ENCODE measurements around the gene BBOF1.
"Not testable (repeated sequence)": the region's sequence is repeated elsewhere in the genome, so short reads cannot be mapped to it uniquely, and the experiment has no call there.

The BBOF1 gene

GRCh38 chr14:73994926-73995325, 24.2 kb upstream of the BBOF1 start:
- H3K4me2 ChIP-seq (ENCODE audit: insufficient read depth, low read length, poor library complexity, severe bottlenecking); H2BK12ac ChIP-seq (ENCODE audit: low read length); H3K4me3 ChIP-seq (ENCODE audit: low read length in 2 of 2): not testable (repeated sequence)

GRCh38 chr14:73995977-73996378, 23.2 kb upstream of the BBOF1 start:
- Histone ChIP-seq H2AFZ (ENCODE audit: low read length) (no peak overlapping the region), H3K23ac (ENCODE audit: low read depth, low read length, poor library complexity) (no peak overlapping the region), H3K9ac (ENCODE audit: low read depth, low read length, poor library complexity) (no peak overlapping the region), H3K4me3 (ENCODE audit: low read length in 2 of 2) (no peak overlapping the region), H4K91ac (ENCODE audit: low read depth, low read length, poor library complexity) (no peak overlapping the region), H3K4ac (ENCODE audit: low read length) (no peak overlapping the region), H3K4me2 (ENCODE audit: insufficient read depth, low read length, poor library complexity, severe bottlenecking) (no peak overlapping the region), H3K4me1 (ENCODE audit: control insufficient read depth in 2 of 2, insufficient read depth in 1 of 2, low read depth in 1 of 2, low read length in 2 of 2) (no peaks in the 10 kb centered on the region), H3K9me3 (replicated peaks in 1 of 2; ENCODE audit: control insufficient read depth in 2 of 2, insufficient read depth in 1 of 2, low read depth in 1 of 2, low read length in 2 of 2) (no peaks in the 10 kb centered on the region), H2AK5ac (ENCODE audit: low read depth, low read length) (no peak overlapping the region), H2BK5ac (ENCODE audit: low read length) (no peak overlapping the region), H3K14ac (ENCODE audit: low read length) (no peak overlapping the region), H2BK12ac (ENCODE audit: low read length) (no peak overlapping the region), H2BK15ac (ENCODE audit: low read length) (no peak overlapping the region), H3K27ac (replicated peaks; ENCODE audit: low read length) (no peak overlapping the region), H4K8ac (ENCODE audit: low read depth, low read length) (no peak overlapping the region), H2BK120ac (ENCODE audit: low read depth, low read length) (no peak overlapping the region), H3K79me1 (ENCODE audit: low read depth, low read length) (no peaks in the 10 kb centered on the region), H3K36me3 (replicated peaks in 1 of 2; ENCODE audit: control insufficient read depth in 2 of 2, insufficient read depth in 2 of 2, low read length in 2 of 2) (peaks cover 0 to 5% of the 10 kb centered on the region in 2 donors), H3K18ac (ENCODE audit: low read length) (no peak overlapping the region), H3K27me3 (ENCODE audit: control insufficient read depth in 3 of 3, insufficient read depth in 3 of 3, low read depth in 1 of 3, low read length in 3 of 3) (no peaks in the 10 kb centered on the region)
- WGBS, 2 donors (ENCODE audit: extremely low coverage in 2 of 2, insufficient read length in 2 of 2, insufficient replicate concordance in 1 of 2) = no CpG with 5 or more reads among the region's 8 CpGs
- no peak for DNase-seq (ENCODE audit: low spot score)

More at GRCh38 chr14:73994926-73995325, 24.2 kb upstream of the BBOF1 start:
- H3K9ac ChIP-seq (ENCODE audit: low read depth, low read length, poor library complexity); H3K27ac ChIP-seq (replicated peaks; ENCODE audit: low read length); H2BK120ac ChIP-seq (ENCODE audit: low read depth, low read length); H2AK5ac ChIP-seq (ENCODE audit: low read depth, low read length); H2AFZ ChIP-seq (ENCODE audit: low read length); H3K9me3 ChIP-seq (replicated peaks in 1 of 2; ENCODE audit: control insufficient read depth in 2 of 2, insufficient read depth in 1 of 2, low read depth in 1 of 2, low read length in 2 of 2); H3K14ac ChIP-seq (ENCODE audit: low read length); H3K18ac ChIP-seq (ENCODE audit: low read length); H4K91ac ChIP-seq (ENCODE audit: low read depth, low read length, poor library complexity); H3K36me3 ChIP-seq (replicated peaks in 1 of 2; ENCODE audit: control insufficient read depth in 2 of 2, insufficient read depth in 2 of 2, low read length in 2 of 2); H4K8ac ChIP-seq (ENCODE audit: low read depth, low read length); H3K23ac ChIP-seq (ENCODE audit: low read depth, low read length, poor library complexity); H2BK5ac ChIP-seq (ENCODE audit: low read length); H3K4me1 ChIP-seq (ENCODE audit: control insufficient read depth in 2 of 2, insufficient read depth in 1 of 2, low read depth in 1 of 2, low read length in 2 of 2); H2BK15ac ChIP-seq (ENCODE audit: low read length); H3K27me3 ChIP-seq (ENCODE audit: control insufficient read depth in 3 of 3, insufficient read depth in 3 of 3, low read depth in 1 of 3, low read length in 3 of 3); H3K4ac ChIP-seq (ENCODE audit: low read length); DNase-seq (ENCODE audit: low spot score); H3K79me1 ChIP-seq (ENCODE audit: low read depth, low read length): not testable (repeated sequence)
- no CpG with 5 or more reads among the region's 7 CpGs for WGBS, 2 donors (ENCODE audit: extremely low coverage in 2 of 2, insufficient read length in 2 of 2, insufficient replicate concordance in 1 of 2)

- Histone ChIP-seq H3K9me3 (replicated peaks in 1 of 2; ENCODE audit: control insufficient read depth in 2 of 2, insufficient read depth in 1 of 2, low read depth in 1 of 2, low read length in 2 of 2) (no peaks in the 10 kb centered on the region), H3K4me3 (ENCODE audit: low read length in 2 of 2) (no peak overlapping the region), H3K4me2 (ENCODE audit: insufficient read depth, low read length, poor library complexity, severe bottlenecking) (no peak overlapping the region), H3K36me3 (replicated peaks in 1 of 2; ENCODE audit: control insufficient read depth in 2 of 2, insufficient read depth in 2 of 2, low read length in 2 of 2) (peaks cover 0 to 5% of the 10 kb centered on the region in 2 donors), H2BK120ac (ENCODE audit: low read depth, low read length) (no peak overlapping the region), H2BK15ac (ENCODE audit: low read length) (no peak overlapping the region), H3K27ac (replicated peaks; ENCODE audit: low read length) (no peak overlapping the region), H4K8ac (ENCODE audit: low read depth, low read length) (no peak overlapping the region), H3K79me1 (ENCODE audit: low read depth, low read length) (no peaks in the 10 kb centered on the region), H3K4ac (ENCODE audit: low read length) (no peak overlapping the region), H2BK5ac (ENCODE audit: low read length) (no peak overlapping the region), H2BK12ac (ENCODE audit: low read length) (no peak overlapping the region), H3K23ac (ENCODE audit: low read depth, low read length, poor library complexity) (no peak overlapping the region), H4K91ac (ENCODE audit: low read depth, low read length, poor library complexity) (no peak overlapping the region), H2AFZ (ENCODE audit: low read length) (no peak overlapping the region), H3K18ac (ENCODE audit: low read length) (no peak overlapping the region), H2AK5ac (ENCODE audit: low read depth, low read length) (no peak overlapping the region), H3K27me3 (ENCODE audit: control insufficient read depth in 3 of 3, insufficient read depth in 3 of 3, low read depth in 1 of 3, low read length in 3 of 3) (no peaks in the 10 kb centered on the region), H3K4me1 (ENCODE audit: control insufficient read depth in 2 of 2, insufficient read depth in 1 of 2, low read depth in 1 of 2, low read length in 2 of 2) (no peaks in the 10 kb centered on the region), H3K14ac (ENCODE audit: low read length) (no peak overlapping the region), H3K9ac (ENCODE audit: low read depth, low read length, poor library complexity) (no peak overlapping the region)
- DNase-seq (ENCODE audit: low spot score) = no peak
- WGBS, 2 donors (ENCODE audit: extremely low coverage in 2 of 2, insufficient read length in 2 of 2, insufficient replicate concordance in 1 of 2) = no CpG with 5 or more reads among the region's 2 CpGs
Measured at GRCh38 chr14:73996731-73997107, 22.4 kb upstream of the BBOF1 start.

- Histone ChIP-seq H2BK5ac (ENCODE audit: low read length) (no peak overlapping the region), H3K9ac (ENCODE audit: low read depth, low read length, poor library complexity) (no peak overlapping the region), H2BK12ac (ENCODE audit: low read length) (no peak overlapping the region), H2AFZ (ENCODE audit: low read length) (no peak overlapping the region), H3K36me3 (replicated peaks in 1 of 2; ENCODE audit: control insufficient read depth in 2 of 2, insufficient read depth in 2 of 2, low read length in 2 of 2) (peaks cover under 1 to 5% of the 10 kb centered on the region in 2 donors), H2BK120ac (ENCODE audit: low read depth, low read length) (no peak overlapping the region), H4K8ac (ENCODE audit: low read depth, low read length) (no peak overlapping the region), H3K27me3 (ENCODE audit: control insufficient read depth in 3 of 3, insufficient read depth in 3 of 3, low read depth in 1 of 3, low read length in 3 of 3) (no peaks in the 10 kb centered on the region), H3K9me3 (replicated peaks in 1 of 2; ENCODE audit: control insufficient read depth in 2 of 2, insufficient read depth in 1 of 2, low read depth in 1 of 2, low read length in 2 of 2) (no peaks in the 10 kb centered on the region), H3K79me1 (ENCODE audit: low read depth, low read length) (no peaks in the 10 kb centered on the region), H3K4me3 (ENCODE audit: low read length in 2 of 2) (no peak overlapping the region), H3K27ac (replicated peaks; ENCODE audit: low read length) (no peak overlapping the region), H3K4me1 (ENCODE audit: control insufficient read depth in 2 of 2, insufficient read depth in 1 of 2, low read depth in 1 of 2, low read length in 2 of 2) (no peaks in the 10 kb centered on the region), H3K18ac (ENCODE audit: low read length) (no peak overlapping the region), H3K14ac (ENCODE audit: low read length) (no peak overlapping the region), H3K4ac (ENCODE audit: low read length) (no peak overlapping the region), H3K23ac (ENCODE audit: low read depth, low read length, poor library complexity) (no peak overlapping the region), H4K91ac (ENCODE audit: low read depth, low read length, poor library complexity) (no peak overlapping the region), H2BK15ac (ENCODE audit: low read length) (no peak overlapping the region), H2AK5ac (ENCODE audit: low read depth, low read length) (no peak overlapping the region), H3K4me2 (ENCODE audit: insufficient read depth, low read length, poor library complexity, severe bottlenecking) (no peak overlapping the region)
- no CpG with 5 or more reads among the region's 1 CpG for WGBS, 2 donors (ENCODE audit: extremely low coverage in 2 of 2, insufficient read length in 2 of 2, insufficient replicate concordance in 1 of 2)
- DNase-seq (ENCODE audit: low spot score) = no peak
Measured at GRCh38 chr14:73997108-73997943, 21.8 kb upstream of the BBOF1 start.
